Gastroesophageal sphincter (tissue), 3 donors: ENCODE results near the gene SETBP1.

ENCODE experiments used
- CTCF ChIP-seq, 4 experiments: fragments of 200-600 bp in 2 of 4; fragments of 450-650 bp in 2 of 4; sonication (generic) in 1 of 4; IDR thresholded peaks; one replicate each; pipeline ENCODE4 v1.5.1; 2017 to 2019; ENCODE audit warnings: antibody characterized with exemption in 4 of 4, mild to moderate bottlenecking in 2 of 4, moderate library complexity in 2 of 4
- EP300 ChIP-seq: sonication (generic); formaldehyde crosslinking; IDR thresholded peaks from one replicate; pipeline ENCODE4 v1.6.1; 2017; ENCODE audit warnings: antibody characterized with exemption, mild to moderate bottlenecking
- POLR2A ChIP-seq, 2 donors: fragments of 450-650 bp; IDR thresholded peaks; one replicate each; pipeline ENCODE4 v1.6.1; 2017; ENCODE audit warnings: antibody characterized with exemption in 2 of 2, mild to moderate bottlenecking in 2 of 2, moderate library complexity in 1 of 2
- POLR2AphosphoS5 ChIP-seq: sonication (generic); formaldehyde crosslinking; IDR thresholded peaks from one replicate; pipeline ENCODE4 v1.6.1; 2017; ENCODE audit warnings: antibody characterized with exemption

GRCh38 chr18:44885507-44885906 is 204.8 kb downstream of the SETBP1 start:
- TF ChIP-seq CTCF (IDR thresholded peaks at IDR 0.05) (no peak), POLR2A (IDR thresholded peaks at IDR 0.05) (no peak), EP300 (no peak), POLR2AphosphoS5 (no peak)
